ENCODE data around the gene AURKB. TPM values are rescaled to one million over a fixed set of nuclear protein-coding genes. Genes with fewer than 3 reads are reported as not detected.

AURKB gene
- total and polyA plus RNA-seq, 2 of the 13 experiments (the other 11 are each of a cell fraction or from before 2014, with no cell fraction given), result 29.5 to 75.3 TPM

- WGBS (ENCODE audit: low lambda C conversion rate), result 6% methylated on average over 16 of the region's 19 CpGs
- no TSS peak for BruUV-seq (replicated peaks)
- no peak for FAIRE-seq
- no peak for TF ChIP-seq FOXP1 (IDR thresholded peaks at IDR 0.05)
- TF ChIP-seq FOXP1 (CRISPR knock-in tag; IDR thresholded peaks at IDR 0.05), result peak; percentile 55; the same call in 1 of the 2 replicates
- no peak for TF ChIP-seq MYNN (CRISPR knock-in tag; IDR thresholded peaks at IDR 0.05; ENCODE audit: low read depth)
- TF ChIP-seq PRDM15 (CRISPR knock-in tag; IDR thresholded peaks at IDR 0.05), result peak; percentile 94
- peak; percentile 9; the same call in 1 of the 2 replicates for TF ChIP-seq MLX (CRISPR knock-in tag; IDR thresholded peaks at IDR 0.05)
- TF ChIP-seq ISX (CRISPR knock-in tag; conservative IDR thresholded peaks at IDR 0.05), result no peak
- TF ChIP-seq DR1 (CRISPR knock-in tag; IDR thresholded peaks at IDR 0.05), result 0 out of 2 replicates have a peak, but pooled peaks have one; percentile 4
- 0 out of 2 replicates have a peak, but pooled peaks have one; percentile 4 for TF ChIP-seq THRA (CRISPR knock-in tag; IDR thresholded peaks at IDR 0.05; ENCODE audit: borderline replicate concordance)
- no peak for TF ChIP-seq HOXA3 (CRISPR knock-in tag; IDR thresholded peaks at IDR 0.05)
- TF ChIP-seq SNAPC4 (CRISPR knock-in tag; IDR thresholded peaks at IDR 0.05), result 0 out of 2 replicates have a peak, but pooled peaks have one; percentile 15
- 0 out of 2 replicates have a peak, but pooled peaks have one; percentile 20 for TF ChIP-seq YEATS4 (CRISPR knock-in tag; IDR thresholded peaks at IDR 0.05; ENCODE audit: borderline replicate concordance)
- TF ChIP-seq TAF15 (IDR thresholded peaks at IDR 0.05; ENCODE audit: low read depth, low read length, poor library complexity, severe bottlenecking), result no peak
These were observed 33.2 kb downstream of the AURKB start for GRCh38 chr17:8176998-8177731.

More at GRCh38 chr17:8176998-8177731, 33.2 kb downstream of the AURKB start:
- ChIA-PET POLR2A (interaction anchor here (0.9 to 4.5 kb wide), 5 partner anchors 13 to 118 kb away, joined by 3 to 160 read pairs (median 7); partner anchors contain the start of genes AURKB, BORCS6 and SLC25A35), CTCF (ENCODE audit: low intra/inter-chr PET ratio, low total read pairs) (no interaction called here)
- Histone ChIP-seq H3K36me3 (replicated peaks in 1 of 2; ENCODE audit: control insufficient read depth in 1 of 2, insufficient read depth in 2 of 2, low read length in 2 of 2) (no peaks in the 10 kb centered on the region), H3K79me2 (ENCODE audit: insufficient read depth, low read length) (no peaks in the 10 kb centered on the region), H3K4me3 (replicated peaks in 1 of 3; ENCODE audit: insufficient read depth in 1 of 3, low read depth in 2 of 3, low read length in 3 of 3) (peak overlapping the region; percentile 63 to 86 (median 83)), H3K27me3 (ENCODE audit: control insufficient read depth in 1 of 2, insufficient read depth in 2 of 2, low read length in 2 of 2) (no peaks in the 10 kb centered on the region; a peak in 1 of 5 replicates), H3K27ac (ENCODE audit: extremely low read length, insufficient read depth, low read length) (peak overlapping the region; percentile 65), H3K9ac (ENCODE audit: insufficient read depth, low read depth, low read length) (peak overlapping the region; percentile 74), H4K20me1 (ENCODE audit: insufficient read depth, low read length) (no peaks in the 10 kb centered on the region), H3K4me1 (ENCODE audit: insufficient read depth, low read length) (peaks cover 55% of the 10 kb centered on the region), H3K4me2 (ENCODE audit: low read depth, low read length) (peak overlapping the region; percentile 95), H2AFZ (ENCODE audit: low read length) (peak overlapping the region; percentile 16), H3K9me3 (ENCODE audit: low read length) (no peaks in the 10 kb centered on the region)
- intact Hi-C loops (cut with micrococcal nuclease; ENCODE audit: unreplicated experiment), result no loop called here
- in situ Hi-C loops (cut with HindIII; ENCODE audit: extremely low pct_ligation_motif_present, low pct_unique_long_range_greater_than_20kb), result no loop called here
- ATAC-seq (peak; percentile 28), DNase-seq (ENCODE audit: low spot score) (no peak)

Measured in HepG2 (cell line).